AG04449 (cell line): ENCODE measurements around the gene C17orf107.

Experiments
- CTCF ChIA-PET: fragments of 350-600 bp; formaldehyde crosslinking; extraction: SDS; loops from one replicate; lab custom pipeline; 2021; ENCODE audit warnings: antibody characterized with exemption; lab: Yijun Ruan, JAX
- POLR2A ChIA-PET: fragments of 400-600, 350-600 bp; formaldehyde crosslinking; extraction: SDS; loops from one replicate; lab custom pipeline; 2020; ENCODE audit warnings: antibody characterized with exemption, inconsistent platforms; lab: Yijun Ruan, JAX
- DNase-seq: peaks from one replicate; pipeline ENCODE4 v3.0.0-alpha.2; 2010; ENCODE audit warnings: low read depth, low spot score
- H3K4me3 ChIP-seq: 2 replicates; pipeline ENCODE4 v1.5.1; 2011; ENCODE audit warnings: low read depth, mild to moderate bottlenecking, control low read depth, low read length
- TF ChIP-seq, protein P1 (sequence below): IDR thresholded peaks from one replicate; pipeline ENCODE4 v1.5.1; 2011; ENCODE audit warnings: mild to moderate bottlenecking, moderate library complexity, low read length, control low read depth, inconsistent platforms; ENCODE audit not compliant: insufficient read depth; ENCODE audit errors: missing control alignments

C17orf107 gene

DNA sequence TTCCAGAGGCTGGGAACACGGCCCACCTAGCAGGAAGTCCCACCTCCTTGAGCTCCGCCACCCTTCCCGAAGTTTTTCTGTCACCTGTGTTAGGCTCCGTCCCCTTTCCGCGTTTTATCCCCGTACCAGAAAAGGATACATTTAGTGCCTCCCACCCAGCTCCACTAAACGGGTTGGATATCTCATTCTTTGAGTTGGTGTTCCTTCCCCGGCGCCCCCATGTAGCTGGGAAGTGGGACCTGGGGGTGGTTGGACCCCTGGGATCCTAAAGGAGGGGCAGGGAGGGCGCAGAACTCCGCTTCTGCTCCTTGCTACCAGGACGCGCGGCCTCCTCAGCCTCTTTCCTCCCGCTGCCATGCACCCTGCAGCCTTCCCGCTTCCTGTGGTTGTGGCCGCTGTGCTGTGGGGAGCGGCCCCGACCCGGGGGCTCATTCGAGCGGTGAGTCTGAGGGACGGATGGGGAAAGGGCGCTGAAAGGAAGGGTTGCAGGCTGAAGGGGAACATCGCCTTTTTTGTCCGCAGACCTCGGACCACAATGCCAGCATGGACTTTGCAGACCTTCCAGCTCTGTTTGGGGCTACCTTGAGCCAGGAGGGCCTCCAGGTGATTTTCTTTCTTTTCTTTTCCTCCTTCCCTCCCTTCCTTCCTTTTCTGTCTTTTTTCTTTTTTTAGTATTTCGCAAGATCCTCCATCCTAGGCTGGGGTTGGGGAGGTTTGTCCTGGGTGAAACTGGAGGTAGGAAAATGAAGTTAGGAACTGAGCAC, 41.4 kb downstream of the C17orf107 start:
- no peak for DNase-seq
- ChIA-PET POLR2A (interaction anchor here (0.6 to 4.0 kb wide), 11 partner anchors 10 to 81 kb away, joined by 3 to 61 read pairs (median 6); partner anchors contain the start of genes CAMTA2, ENO3, PFN1 and SPAG7), CTCF (interaction anchor here (0.8 to 1.4 kb wide), 4 partner anchors 11 to 37 kb away, joined by 3 to 5 read pairs (median 4); partner anchors contain the start of gene CHRNE)
- H3K4me3 ChIP-seq = peak overlapping the region; percentile 92
- TF ChIP-seq, protein P1, sequence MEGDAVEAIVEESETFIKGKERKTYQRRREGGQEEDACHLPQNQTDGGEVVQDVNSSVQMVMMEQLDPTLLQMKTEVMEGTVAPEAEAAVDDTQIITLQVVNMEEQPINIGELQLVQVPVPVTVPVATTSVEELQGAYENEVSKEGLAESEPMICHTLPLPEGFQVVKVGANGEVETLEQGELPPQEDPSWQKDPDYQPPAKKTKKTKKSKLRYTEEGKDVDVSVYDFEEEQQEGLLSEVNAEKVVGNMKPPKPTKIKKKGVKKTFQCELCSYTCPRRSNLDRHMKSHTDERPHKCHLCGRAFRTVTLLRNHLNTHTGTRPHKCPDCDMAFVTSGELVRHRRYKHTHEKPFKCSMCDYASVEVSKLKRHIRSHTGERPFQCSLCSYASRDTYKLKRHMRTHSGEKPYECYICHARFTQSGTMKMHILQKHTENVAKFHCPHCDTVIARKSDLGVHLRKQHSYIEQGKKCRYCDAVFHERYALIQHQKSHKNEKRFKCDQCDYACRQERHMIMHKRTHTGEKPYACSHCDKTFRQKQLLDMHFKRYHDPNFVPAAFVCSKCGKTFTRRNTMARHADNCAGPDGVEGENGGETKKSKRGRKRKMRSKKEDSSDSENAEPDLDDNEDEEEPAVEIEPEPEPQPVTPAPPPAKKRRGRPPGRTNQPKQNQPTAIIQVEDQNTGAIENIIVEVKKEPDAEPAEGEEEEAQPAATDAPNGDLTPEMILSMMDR = no peak

DNA sequence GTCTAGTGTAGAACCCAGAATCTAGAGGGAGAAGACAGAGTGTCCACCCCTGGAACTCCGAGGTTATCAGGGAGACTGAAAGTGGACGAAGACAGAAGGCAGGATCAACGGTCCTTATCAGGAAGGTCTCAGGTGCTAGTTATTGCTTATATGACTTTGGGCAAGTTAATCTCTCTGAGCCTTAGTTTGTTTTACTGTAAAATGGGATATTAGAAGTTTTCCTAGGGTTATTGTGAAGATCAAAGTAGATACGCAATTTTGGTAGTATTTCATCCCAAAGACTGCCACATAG, 41.9 kb downstream of the C17orf107 start:
- ChIA-PET POLR2A (interaction anchor here (0.6 to 4.0 kb wide), 4 partner anchors 10 to 80 kb away, joined by 3 to 61 read pairs (median 28); partner anchors contain the start of genes ENO3, PFN1 and SPAG7), CTCF (no interaction called here)
- DNase-seq = no peak
- TF ChIP-seq, protein P1 = no peak
- H3K4me3 ChIP-seq = peak overlapping the region; percentile 92

DNA sequence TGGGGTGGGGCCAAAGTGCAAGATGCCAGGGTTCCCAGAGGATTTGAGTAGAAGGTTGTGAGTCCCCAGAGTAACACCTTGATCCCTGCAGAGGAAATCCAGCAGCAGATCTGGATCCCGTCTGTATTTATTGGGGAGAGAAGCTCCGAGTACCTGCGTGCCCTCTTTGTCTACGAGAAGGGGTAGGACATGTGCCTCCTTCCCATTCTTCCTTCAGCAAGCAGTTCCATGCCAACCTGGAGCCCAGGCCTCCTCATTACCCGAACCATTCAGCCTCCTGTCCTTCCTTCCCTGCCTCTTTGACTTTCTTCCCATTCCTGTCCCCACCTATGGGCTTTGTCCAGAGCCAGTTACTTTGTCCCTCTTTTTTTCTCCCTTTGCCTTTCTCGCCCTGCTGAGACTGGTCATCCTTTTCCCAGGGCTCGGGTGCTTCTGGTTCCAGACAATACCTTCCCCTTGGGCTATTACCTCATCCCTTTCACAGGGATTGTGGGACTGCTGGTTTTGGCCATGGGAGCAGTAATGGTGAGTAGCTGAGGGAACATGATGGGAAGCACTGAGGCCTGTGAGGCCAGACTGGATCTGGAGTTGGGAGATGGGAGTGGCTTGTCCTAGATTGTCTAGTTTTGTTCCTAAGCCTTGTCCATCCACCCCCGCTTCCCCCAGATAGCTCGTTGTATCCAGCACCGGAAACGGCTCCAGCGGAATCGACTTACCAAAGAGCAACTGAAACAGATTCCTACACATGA, 43.6 kb downstream of the C17orf107 start:
- no peak for DNase-seq
- no peak overlapping the region; the same call in 1 of the 2 replicates for H3K4me3 ChIP-seq
- POLR2A ChIA-PET = interaction anchor here (0.6 to 6.9 kb wide), 3 partner anchors 10 to 54 kb away, joined by 3 to 119 read pairs (median 4); partner anchors contain the start of genes INCA1, KIF1C and SPAG7
- TF ChIP-seq, protein P1 = no peak
- CTCF ChIA-PET = interaction anchor here (1.7 kb wide), 1 partner anchor 44 kb away, joined by 7 read pairs; the partner anchor contains the start of gene CAMTA2

DNA sequence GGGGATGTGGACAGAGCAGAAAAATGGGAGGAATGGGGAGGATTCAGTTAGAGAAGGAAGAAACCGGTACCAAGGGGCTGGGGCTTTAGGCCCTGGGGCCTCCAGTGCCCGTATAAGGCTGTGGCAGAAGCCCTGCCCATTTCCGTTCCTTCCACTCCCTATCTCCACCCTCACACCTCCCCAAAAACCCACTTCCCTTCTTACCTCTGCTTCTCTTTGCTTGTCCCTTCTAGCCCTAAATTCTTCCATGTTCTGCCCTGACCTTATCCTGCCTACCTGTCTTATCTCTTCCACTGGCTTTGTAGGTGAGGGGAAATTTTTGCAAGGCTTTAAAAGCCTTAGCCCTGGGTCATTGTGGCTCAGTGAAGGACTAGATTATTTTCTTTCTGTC, 44.8 kb downstream of the C17orf107 start:
- CTCF ChIA-PET = interaction anchor here (1.8 kb wide), 1 partner anchor 118 kb away, joined by 4 read pairs; no protein-coding TSS in a partner anchor
- DNase-seq = no peak
- POLR2A ChIA-PET = interaction anchor here (1.7 to 6.9 kb wide), 2 partner anchors 22 to 53 kb away, joined by 4 to 119 read pairs; partner anchors contain the start of genes INCA1, KIF1C and SPAG7
- no peak overlapping the region for H3K4me3 ChIP-seq
- TF ChIP-seq, protein P1 = no peak

DNA sequence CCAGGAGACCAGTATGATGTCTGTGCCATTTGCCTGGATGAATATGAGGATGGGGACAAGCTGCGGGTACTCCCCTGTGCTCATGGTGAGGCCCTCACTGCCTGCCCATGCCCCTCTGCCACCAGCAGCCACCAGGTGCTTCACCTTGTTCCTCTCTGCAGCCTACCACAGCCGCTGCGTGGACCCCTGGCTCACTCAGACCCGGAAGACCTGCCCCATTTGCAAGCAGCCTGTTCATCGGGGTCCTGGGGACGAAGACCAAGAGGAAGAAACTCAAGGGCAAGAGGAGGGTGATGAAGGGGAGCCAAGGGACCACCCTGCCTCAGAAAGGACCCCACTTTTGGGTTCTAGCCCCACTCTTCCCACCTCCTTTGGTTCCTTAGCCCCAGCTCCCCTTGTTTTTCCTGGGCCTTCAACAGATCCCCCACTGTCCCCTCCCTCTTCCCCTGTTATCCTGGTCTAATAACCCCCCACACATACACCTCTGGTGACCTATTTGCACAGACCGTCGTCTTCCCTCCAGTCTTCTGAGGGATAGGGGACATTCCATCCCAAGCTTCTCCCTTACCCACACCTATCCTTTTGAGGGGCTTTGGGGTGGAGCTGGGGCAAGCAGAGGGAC, 45.3 kb downstream of the C17orf107 start:
- ChIA-PET CTCF (interaction anchor here (1.8 kb wide), 1 partner anchor 117 kb away, joined by 4 read pairs; no protein-coding TSS in a partner anchor), POLR2A (interaction anchor here (6.9 kb wide), 1 partner anchor 22 kb away, joined by 119 read pairs; the partner anchor contains the start of gene SPAG7)
- H3K4me3 ChIP-seq = peak overlapping the region; percentile 23; the same call in 1 of the 2 replicates
- no peak for DNase-seq
- TF ChIP-seq, protein P1 = no peak
